Dermis blood vessel endothelial cell (primary cell): ENCODE data around the gene NCEH1. TPM values are rescaled to one million over a fixed set of nuclear protein-coding genes. Genes with fewer than 3 reads are reported as not detected.
"Not testable (repeated sequence)": the region's sequence is repeated elsewhere in the genome, so short reads cannot be mapped to it uniquely, and the experiment has no call there.

Source experiments
- DNase-seq: peaks from one replicate; pipeline ENCODE4 v3.0.0; 2010
- total RNA-seq: library from RNA; depleted of rRNA; stranded (reverse); fragments of >200 nt; gene quantifications from 2 replicates; pipeline ENCODE4 v1.2.3, GENCODE V29; 2014

The NCEH1 gene
- total RNA-seq, 1 donor from 2014 or later: 5.4 TPM

- DNase-seq: peak; percentile 80
Observed at GRCh38 chr3:172675441-172676193, 35.2 kb downstream of the NCEH1 start.

DNA sequence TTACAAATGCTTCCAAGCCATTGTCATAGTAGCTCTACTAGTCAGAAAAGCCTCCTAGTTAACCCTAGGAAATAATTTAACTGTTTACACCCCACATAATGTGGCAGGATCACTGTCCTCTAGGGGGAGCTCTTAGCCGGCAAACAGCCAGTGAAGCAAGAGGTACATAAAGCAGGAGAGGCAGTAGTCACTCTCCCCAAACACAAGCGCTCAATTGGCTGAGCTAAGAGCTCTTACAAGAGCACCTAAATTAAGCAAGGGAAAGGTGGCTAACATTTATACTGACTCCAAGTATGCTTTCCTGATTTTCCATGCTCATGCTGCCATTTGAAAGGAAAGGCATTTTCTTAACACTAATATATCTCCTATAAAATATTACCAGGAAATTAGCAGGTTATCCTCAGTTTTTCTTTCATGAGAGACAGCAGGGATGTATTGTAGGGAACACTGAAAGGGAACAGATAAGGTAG is 37.6 kb downstream of the NCEH1 start:
- DNase-seq: peak; percentile 87

- no peak for DNase-seq
Observed at GRCh38 chr3:172669021-172669420, 41.8 kb downstream of the NCEH1 start.

DNA sequence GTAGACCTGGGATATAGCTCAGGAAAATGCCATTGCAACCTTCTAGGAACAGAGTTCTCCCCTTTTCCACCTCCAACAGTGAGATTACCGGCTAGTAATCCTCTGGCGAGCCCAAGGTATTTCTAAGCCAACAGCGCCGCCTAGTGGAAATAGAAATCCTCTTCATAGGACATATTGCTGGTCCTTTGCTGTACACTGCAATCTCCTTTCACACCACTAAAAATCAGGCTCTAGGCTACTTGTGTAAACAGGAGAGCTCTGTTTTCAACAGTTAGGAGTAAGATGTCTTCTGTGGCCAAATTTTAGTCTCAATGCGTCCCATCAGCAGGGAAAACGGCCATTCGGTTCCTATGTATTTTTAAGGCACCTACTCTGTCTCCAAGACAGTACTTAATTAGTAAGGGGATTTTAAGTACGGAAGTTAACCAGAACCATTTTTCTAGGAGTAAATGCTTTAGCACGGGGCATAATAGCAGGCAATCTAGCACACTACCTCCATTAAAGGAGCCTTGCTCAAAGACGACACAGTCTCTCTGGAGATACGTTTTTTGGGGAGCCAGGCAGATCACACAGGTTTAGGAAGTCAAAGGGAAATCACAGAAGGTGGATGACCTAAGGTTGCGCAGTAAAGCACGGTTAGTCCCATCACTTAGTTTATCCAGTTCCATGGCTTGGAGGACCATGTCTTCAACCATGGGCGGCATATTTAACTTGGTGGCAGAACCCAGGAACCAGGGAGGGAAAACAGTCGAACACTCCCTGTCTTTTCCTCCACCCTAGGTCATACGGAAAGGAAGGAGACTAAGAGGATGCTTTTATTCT is 43.8 kb downstream of the NCEH1 start:
- DNase-seq: peak; percentile 92

DNA sequence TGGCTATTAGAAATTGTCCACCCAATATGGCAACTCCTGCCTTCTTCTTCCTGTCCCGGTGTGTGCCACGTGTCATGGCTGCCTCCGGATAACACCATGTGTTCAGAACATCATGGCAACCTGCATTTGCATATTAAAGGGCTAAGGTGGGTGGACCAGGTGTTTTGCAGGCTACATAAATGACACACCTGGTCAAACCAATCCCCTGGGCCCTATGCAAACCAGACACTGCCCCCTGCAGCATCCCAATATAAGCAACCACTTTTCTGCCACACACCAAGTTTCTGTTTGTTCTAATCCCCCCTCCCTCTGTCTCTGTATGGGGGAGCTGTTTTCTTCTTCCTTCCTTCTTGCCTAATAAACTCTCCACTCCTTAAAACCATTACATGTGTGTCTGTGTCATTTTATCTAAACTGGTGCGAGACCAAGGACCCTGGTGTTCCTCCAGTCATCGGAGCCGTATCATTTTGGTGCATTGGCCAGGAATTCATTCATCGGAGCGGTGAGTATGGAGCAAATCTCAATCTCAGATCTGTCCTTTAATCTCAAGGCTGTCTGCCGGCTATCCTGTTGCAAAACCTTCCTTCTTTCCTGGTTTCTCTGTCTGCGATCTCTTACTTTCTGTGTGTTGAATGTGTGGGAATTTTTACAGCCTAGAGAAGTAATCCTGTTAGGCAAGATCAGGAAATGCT is 44.5 kb downstream of the NCEH1 start:
- peak; percentile 42 for DNase-seq

DNA sequence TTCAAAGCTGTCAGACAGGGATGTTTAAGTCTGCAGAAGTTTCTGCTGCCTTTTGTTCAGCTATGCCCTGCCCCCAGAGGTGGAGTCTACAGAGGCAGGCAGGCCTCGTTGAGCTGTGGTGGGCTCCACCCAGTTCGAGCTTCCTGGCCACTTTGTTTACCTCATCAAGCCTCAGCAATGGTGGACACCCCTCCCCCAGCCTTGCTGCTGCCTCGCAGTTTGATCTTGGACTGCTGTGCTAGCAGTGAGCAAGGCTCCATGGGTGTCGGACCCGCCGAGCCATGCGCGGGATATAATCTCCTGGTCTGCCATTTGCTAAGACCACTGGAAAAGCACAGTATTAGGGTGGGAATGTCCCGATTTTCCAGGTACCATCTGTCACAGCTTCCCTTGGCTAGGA is 45.4 kb downstream of the NCEH1 start:
- not testable (repeated sequence) for DNase-seq

DNA sequence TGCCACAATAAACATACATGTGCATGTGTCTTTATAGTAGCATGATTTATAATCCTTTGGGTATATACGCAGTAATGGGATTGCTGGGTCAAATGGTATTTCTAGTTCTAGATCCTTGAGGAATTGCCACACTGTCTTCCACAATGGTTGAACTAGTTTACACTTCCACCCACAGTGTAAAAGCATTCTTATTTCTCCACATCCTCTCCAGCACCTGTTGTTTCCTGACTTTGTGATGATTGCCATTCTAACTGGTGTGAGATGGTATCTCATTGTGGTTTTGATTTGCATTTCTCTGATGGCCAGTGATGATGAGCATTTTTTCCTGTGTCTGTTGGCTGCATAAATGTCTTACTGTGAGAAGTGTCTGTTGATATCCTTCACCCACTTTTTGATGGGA is 50.4 kb downstream of the NCEH1 start:
- DNase-seq: not testable (repeated sequence)

- no peak for DNase-seq
Observed at GRCh38 chr3:172659246-172660002, 51.4 kb downstream of the NCEH1 start.

- DNase-seq: peak; percentile 95
Observed at GRCh38 chr3:172658344-172659245, 52.3 kb downstream of the NCEH1 start.

DNA sequence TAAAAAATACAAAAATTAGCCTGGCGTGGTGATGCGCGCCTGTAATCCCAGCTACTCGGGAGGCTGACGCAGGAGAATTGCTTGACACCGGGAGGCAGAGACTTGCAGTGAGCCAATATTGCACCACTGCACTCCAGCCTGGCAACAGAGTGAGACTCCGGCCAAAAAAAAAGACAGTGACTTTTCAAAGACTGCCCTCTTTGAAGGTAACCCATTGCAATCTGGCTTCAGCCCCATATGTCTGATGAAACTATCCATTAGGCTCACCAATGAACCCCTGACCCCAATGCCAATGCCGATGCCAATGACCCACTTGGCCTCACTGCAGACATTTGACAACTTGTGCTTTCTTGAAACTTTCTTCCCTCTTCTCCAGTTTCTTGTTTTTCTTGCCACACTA is 54.3 kb downstream of the NCEH1 start:
- no peak for DNase-seq

GRCh38 chr3:172655388-172655787 is 55.5 kb downstream of the NCEH1 start:
- no peak for DNase-seq

GRCh38 chr3:172654470-172654869 is 56.4 kb downstream of the NCEH1 start:
- DNase-seq: no peak

DNA sequence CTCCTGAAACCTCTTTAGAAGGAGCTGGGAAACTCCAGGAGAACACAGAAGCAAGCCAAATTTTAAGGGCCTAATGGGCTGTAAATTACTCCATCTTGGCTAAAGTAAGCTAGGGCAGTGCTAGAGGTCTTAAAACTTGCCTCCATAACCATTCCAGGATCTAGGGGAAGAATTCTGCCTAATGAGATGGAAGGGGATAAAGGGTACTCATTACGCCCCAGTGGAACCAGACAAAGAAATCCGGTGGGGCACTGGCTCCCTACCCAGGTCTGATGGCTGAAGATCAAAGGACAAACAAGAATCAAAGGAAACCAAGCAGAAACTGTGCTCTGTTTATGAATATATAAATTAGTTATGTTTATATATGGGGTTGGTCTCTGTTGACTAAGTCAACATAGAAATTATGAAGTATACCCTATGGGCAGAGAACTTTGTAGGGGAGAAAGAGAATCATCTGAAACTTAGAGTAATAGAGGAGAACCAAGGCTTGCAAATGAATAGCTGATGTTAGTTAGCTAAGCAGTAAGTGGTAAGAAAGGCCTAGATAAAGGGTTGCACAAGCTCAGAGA is 57.8 kb downstream of the NCEH1 start:
- no peak for DNase-seq

GRCh38 chr3:172651936-172652625 is 58.8 kb downstream of the NCEH1 start:
- DNase-seq: no peak

GRCh38 chr3:172649987-172650386 is 60.9 kb downstream of the NCEH1 start:
- no peak for DNase-seq

GRCh38 chr3:172648747-172649146 is 62.1 kb downstream of the NCEH1 start:
- no peak for DNase-seq

DNA sequence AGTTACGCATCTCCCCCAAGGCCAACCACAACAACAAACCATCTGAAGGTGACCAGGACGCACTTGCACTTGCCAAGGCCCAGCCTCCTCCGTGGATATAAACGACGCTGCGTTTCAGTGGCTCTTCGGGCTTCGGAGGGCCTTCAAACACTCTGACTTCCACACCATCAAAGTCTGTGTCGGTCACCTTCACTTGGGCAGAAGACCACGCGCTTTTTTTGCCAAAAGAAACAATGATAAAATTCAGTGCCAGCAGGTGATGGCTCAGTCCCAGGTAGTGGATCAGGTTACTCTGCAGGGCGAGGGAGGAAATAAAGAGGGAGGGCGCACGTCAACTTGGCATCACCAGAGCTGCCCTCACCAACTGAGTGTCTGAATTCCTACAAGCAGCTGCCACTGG is 63.0 kb downstream of the NCEH1 start:
- no peak for DNase-seq

DNA sequence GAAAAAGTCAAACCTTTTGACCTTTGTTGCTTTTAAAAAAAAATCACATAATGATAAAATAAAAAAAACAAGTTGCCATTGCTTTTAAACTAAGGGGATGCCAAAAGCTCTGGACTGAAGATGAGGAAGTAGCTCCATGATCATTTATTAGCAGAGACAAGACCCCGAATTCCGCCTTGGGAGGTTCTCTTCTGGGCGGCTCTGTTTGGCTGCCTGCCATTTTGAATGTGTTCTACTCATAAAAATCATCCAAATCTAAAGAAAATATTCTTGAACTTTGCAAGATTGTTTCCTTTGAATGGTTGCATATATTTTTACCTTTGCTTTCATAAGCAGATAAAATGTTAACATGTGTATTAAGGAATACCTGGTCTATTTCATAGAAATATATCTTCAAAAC is 63.8 kb downstream of the NCEH1 start:
- no peak for DNase-seq

GRCh38 chr3:172646439-172647015 is 64.3 kb downstream of the NCEH1 start:
- peak; percentile 87 for DNase-seq

- no peak for DNase-seq
Observed at GRCh38 chr3:172644258-172644657, 66.6 kb downstream of the NCEH1 start.
